ENCODE data around the gene CPLANE2.

The CPLANE2 gene

DNA sequence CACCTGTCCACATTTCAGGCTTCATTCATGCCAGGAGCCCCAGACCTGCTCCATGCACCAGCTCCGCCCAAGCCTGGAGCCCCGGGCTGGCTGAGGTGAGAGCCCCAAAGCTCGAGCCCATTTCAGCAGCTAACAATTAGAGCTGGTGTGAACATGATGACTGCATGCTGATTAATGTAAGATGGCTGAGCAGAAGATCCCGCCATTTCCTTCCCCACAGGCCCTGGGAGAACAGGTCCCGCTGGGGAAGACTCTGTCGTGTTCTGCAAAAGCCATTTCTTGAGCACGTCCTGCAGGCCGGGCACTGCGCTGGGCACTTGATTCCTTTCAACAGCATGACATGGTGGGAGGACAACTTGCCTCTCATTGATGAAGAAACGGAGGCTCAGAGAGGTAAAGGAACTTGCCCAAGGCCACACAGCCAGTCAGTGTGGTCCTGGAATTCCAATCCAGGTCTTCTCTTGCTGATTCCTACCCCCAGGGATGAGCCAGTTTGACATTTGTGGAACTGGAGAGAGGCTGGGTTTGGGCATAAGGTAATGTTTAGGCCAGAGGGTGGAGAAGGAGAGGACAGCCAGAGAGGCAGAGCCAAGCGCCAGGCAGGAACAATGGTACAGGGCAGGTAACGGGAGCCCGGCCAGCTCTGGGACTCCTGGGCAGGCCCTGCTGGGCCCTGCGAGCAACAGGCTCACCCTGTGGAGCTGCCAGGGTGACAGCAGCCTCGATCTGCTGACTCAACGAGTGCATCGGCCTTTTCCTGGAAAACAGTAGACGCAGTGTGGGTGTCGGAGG is 53.0 kb downstream of the CPLANE2 start:
- Histone ChIP-seq H3K27ac (ENCODE audit: extremely low read depth, low read depth, low read length) (no peak overlapping the region), H3K9me3 (ENCODE audit: control insufficient read depth, insufficient read depth, low read depth, low read length) (no peaks in the 10 kb centered on the region), H3K4me3 (ENCODE audit: low read depth, low read length) (no peak overlapping the region), H3K4me1 (ENCODE audit: control insufficient read depth, insufficient read depth, low read length) (no peaks in the 10 kb centered on the region), H3K36me3 (ENCODE audit: control insufficient read depth in 2 of 2, insufficient read depth in 1 of 2, low read length in 2 of 2) (no peaks in the 10 kb centered on the region)
- ChIA-PET POLR2A (no interaction called here), CTCF (interaction anchor here (0.6 to 15.1 kb wide), 4 partner anchors 31 to 178 kb away, joined by 4 to 427 read pairs (median 6); no protein-coding TSS in a partner anchor)
- TF ChIP-seq, protein P1, sequence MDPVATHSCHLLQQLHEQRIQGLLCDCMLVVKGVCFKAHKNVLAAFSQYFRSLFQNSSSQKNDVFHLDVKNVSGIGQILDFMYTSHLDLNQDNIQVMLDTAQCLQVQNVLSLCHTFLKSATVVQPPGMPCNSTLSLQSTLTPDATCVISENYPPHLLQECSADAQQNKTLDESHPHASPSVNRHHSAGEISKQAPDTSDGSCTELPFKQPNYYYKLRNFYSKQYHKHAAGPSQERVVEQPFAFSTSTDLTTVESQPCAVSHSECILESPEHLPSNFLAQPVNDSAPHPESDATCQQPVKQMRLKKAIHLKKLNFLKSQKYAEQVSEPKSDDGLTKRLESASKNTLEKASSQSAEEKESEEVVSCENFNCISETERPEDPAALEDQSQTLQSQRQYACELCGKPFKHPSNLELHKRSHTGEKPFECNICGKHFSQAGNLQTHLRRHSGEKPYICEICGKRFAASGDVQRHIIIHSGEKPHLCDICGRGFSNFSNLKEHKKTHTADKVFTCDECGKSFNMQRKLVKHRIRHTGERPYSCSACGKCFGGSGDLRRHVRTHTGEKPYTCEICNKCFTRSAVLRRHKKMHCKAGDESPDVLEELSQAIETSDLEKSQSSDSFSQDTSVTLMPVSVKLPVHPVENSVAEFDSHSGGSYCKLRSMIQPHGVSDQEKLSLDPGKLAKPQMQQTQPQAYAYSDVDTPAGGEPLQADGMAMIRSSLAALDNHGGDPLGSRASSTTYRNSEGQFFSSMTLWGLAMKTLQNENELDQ (tag by site-specific recombination; IDR thresholded peaks at IDR 0.05; ENCODE audit: low read depth), result no peak
- TF ChIP-seq SCRT2 (tag by site-specific recombination; IDR thresholded peaks at IDR 0.05), result peak; percentile 77
- peak; percentile 89 for TF ChIP-seq ZNF768 (tag by site-specific recombination; IDR thresholded peaks at IDR 0.05)
- no peak for TF ChIP-seq BCL11A (tag by site-specific recombination; IDR thresholded peaks at IDR 0.05; ENCODE audit: low read depth)
- TF ChIP-seq GLI2 (tag by site-specific recombination; IDR thresholded peaks at IDR 0.05; ENCODE audit: borderline replicate concordance, low read depth), result no peak
- TF ChIP-seq ZNF561 (tag by site-specific recombination; IDR thresholded peaks at IDR 0.05; ENCODE audit: borderline replicate concordance), result no peak
- no peak for TF ChIP-seq GLI4 (tag by site-specific recombination; IDR thresholded peaks at IDR 0.05)
- no peak for TF ChIP-seq ZNF654 (tag by site-specific recombination; IDR thresholded peaks at IDR 0.05; ENCODE audit: low read depth)
- TF ChIP-seq, protein P2, sequence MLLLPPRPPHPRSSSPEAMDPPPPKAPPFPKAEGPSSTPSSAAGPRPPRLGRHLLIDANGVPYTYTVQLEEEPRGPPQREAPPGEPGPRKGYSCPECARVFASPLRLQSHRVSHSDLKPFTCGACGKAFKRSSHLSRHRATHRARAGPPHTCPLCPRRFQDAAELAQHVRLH (tag by site-specific recombination; IDR thresholded peaks at IDR 0.05), result 0 out of 2 replicates have a peak, but pooled peaks have one; percentile 18

DNA sequence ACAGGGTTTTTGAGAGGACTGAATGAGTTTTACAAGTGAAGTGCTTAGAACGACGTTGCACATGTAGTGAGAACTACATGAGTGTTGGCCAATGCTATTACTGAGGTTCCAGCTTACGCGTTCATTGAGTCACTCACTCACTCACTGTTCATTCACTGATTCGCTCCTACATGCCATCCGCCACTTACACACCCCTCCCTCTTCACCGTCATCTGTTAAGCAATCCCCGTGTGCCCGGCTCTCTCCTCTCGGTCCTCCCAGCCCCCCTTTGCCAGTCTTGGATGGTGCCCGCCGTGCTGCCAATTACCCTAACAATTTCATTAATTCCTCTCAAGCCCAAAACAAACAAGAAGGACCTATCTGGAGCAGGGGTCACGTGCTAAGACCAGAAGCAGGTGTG is 53.8 kb downstream of the CPLANE2 start:
- Histone ChIP-seq H3K27ac (ENCODE audit: extremely low read depth, low read depth, low read length) (no peak overlapping the region), H3K9me3 (ENCODE audit: control insufficient read depth, insufficient read depth, low read depth, low read length) (no peaks in the 10 kb centered on the region), H3K4me1 (ENCODE audit: control insufficient read depth, insufficient read depth, low read length) (no peaks in the 10 kb centered on the region), H3K36me3 (ENCODE audit: control insufficient read depth in 2 of 2, insufficient read depth in 1 of 2, low read length in 2 of 2) (no peaks in the 10 kb centered on the region), H3K4me3 (ENCODE audit: low read depth, low read length) (no peak overlapping the region)
- TF ChIP-seq, protein P3, sequence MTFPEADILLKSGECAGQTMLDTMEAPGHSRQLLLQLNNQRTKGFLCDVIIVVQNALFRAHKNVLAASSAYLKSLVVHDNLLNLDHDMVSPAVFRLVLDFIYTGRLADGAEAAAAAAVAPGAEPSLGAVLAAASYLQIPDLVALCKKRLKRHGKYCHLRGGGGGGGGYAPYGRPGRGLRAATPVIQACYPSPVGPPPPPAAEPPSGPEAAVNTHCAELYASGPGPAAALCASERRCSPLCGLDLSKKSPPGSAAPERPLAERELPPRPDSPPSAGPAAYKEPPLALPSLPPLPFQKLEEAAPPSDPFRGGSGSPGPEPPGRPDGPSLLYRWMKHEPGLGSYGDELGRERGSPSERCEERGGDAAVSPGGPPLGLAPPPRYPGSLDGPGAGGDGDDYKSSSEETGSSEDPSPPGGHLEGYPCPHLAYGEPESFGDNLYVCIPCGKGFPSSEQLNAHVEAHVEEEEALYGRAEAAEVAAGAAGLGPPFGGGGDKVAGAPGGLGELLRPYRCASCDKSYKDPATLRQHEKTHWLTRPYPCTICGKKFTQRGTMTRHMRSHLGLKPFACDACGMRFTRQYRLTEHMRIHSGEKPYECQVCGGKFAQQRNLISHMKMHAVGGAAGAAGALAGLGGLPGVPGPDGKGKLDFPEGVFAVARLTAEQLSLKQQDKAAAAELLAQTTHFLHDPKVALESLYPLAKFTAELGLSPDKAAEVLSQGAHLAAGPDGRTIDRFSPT (tag by site-specific recombination; IDR thresholded peaks at IDR 0.05), result peak; percentile 49; the same call in 1 of the 2 replicates
- no peak for TF ChIP-seq SP3 (tag by site-specific recombination; IDR thresholded peaks at IDR 0.05)
- ChIA-PET POLR2A (no interaction called here), CTCF (interaction anchor here (0.6 to 15.1 kb wide), 3 partner anchors 30 to 171 kb away, joined by 4 to 427 read pairs (median 4); no protein-coding TSS in a partner anchor)

DNA sequence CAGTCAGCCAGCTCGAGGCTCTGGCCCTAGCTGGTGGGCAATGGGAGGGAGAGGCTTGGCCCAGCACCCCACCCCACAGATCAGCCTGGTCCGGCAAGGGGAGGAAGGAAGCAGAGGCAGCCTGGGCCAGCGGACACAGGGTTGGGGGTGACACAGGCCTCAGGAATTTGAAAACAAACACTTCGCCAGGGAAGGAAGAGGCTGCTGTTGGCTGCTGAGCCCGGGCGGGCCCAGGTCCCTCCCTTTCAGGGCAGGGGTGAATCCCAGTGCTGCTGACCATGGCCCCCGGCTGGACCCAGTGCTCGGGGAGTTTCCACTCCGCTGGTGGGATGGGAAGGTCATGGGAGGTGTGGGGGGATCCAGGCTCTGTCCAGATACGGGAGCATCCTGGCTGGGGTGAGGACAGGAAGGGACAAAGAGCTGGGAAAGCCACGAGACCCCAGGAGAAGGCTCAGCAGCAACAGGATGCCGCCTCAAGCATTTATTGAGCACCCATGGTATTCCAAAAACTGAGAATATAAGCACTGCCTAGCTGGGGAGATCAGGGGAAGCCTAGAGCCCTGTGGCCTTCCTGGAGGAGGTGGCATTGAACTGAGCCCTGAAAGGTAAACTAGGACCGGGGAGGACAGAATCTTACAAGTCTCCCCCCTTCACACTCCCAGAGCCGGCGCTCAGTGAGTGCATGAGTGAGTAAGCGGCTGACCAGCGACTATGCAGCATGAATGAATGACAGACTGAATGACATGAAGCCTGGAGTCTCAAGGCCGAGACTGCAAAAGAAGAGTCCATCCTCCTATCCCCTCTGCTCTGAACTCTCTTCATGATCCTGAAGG is 54.9 kb downstream of the CPLANE2 start:
- H3K9me3 ChIP-seq (ENCODE audit: control insufficient read depth, insufficient read depth, low read depth, low read length), result no peaks in the 10 kb centered on the region
- H3K4me1 ChIP-seq (ENCODE audit: control insufficient read depth, insufficient read depth, low read length), result no peaks in the 10 kb centered on the region
- no peaks in the 10 kb centered on the region for H3K36me3 ChIP-seq (ENCODE audit: control insufficient read depth in 2 of 2, insufficient read depth in 1 of 2, low read length in 2 of 2)
- ChIA-PET POLR2A (interaction anchor here (1.4 to 2.0 kb wide), 3 partner anchors 18 to 28 kb away, joined by 3 to 10 read pairs (median 5); no protein-coding TSS in a partner anchor), CTCF (interaction anchor here (0.6 to 15.1 kb wide), 6 partner anchors 29 to 109 kb away, joined by 3 to 427 read pairs (median 4); partner anchors contain the start of gene FAM131C)
- H3K4me3 ChIP-seq (ENCODE audit: low read depth, low read length), result no peak overlapping the region
- no peak overlapping the region for H3K27ac ChIP-seq (ENCODE audit: extremely low read depth, low read depth, low read length)
- TF ChIP-seq GLIS2 (tag by site-specific recombination; IDR thresholded peaks at IDR 0.05) (0 out of 2 replicates have a peak, but pooled peaks have one; percentile 13), ZNF335 (tag by site-specific recombination; conservative IDR thresholded peaks at IDR 0.05) (no peak)
- TF ChIP-seq, protein P4, sequence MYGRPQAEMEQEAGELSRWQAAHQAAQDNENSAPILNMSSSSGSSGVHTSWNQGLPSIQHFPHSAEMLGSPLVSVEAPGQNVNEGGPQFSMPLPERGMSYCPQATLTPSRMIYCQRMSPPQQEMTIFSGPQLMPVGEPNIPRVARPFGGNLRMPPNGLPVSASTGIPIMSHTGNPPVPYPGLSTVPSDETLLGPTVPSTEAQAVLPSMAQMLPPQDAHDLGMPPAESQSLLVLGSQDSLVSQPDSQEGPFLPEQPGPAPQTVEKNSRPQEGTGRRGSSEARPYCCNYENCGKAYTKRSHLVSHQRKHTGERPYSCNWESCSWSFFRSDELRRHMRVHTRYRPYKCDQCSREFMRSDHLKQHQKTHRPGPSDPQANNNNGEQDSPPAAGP (tag by site-specific recombination; IDR thresholded peaks at IDR 0.05), result peak; percentile 48; the same call in 1 of the 2 replicates
